T-cell (primary cell): ENCODE data around the gene GRIN3B. TPM values are rescaled to one million over a fixed set of nuclear protein-coding genes. Genes with fewer than 3 reads are reported as not detected.

Experiments used
- ATAC-seq, 4 experiments: fragments of 200-7000 bp in 3 of 4; fragments of 150-1000 bp in 1 of 4; cut with Tn5 transposase; replicated peaks in 1 of 4; 1 replicate in 3 of 4; 2 replicates in 1 of 4; pipeline ENCODE4 v1.10.0; 2021; ENCODE audit warnings: moderate library complexity in 3 of 4, mild to moderate bottlenecking in 2 of 4, moderate number of reproducible peaks in 1 of 4
- CTCF ChIA-PET, 2 donors: fragments of 300-600 bp; sonication (Branson Sonifier 250); formaldehyde crosslinking; loops; one replicate each; lab custom pipeline; 2022; ENCODE audit warnings: antibody characterized with exemption in 2 of 2; lab: Charles Lee
- POLR2A ChIA-PET, 2 donors: fragments of 300-600 bp; sonication (Branson Sonifier 250); formaldehyde crosslinking; loops; one replicate each; lab custom pipeline; 2022; ENCODE audit warnings: antibody characterized with exemption in 2 of 2; lab: Charles Lee
- DNase-seq, 35 experiments: peaks; one replicate each; pipeline versions ENCODE4 v3.0.0 to v3.0.0-alpha.2; 2013 to 2023
- H3K27ac ChIP-seq: one replicate; pipeline ENCODE4 v1.5.1; 2013; ENCODE audit warnings: low read length
- H3K27me3 ChIP-seq, 2 experiments: replicated peaks in 1 of 2; 1 replicate in 1 of 2; 2 replicates in 1 of 2; pipeline versions ENCODE4 v1.6.1 to v1.7.0; 2013; ENCODE audit warnings: low read length in 1 of 2, mixed read lengths in 1 of 2; ENCODE audit not compliant: control insufficient read depth in 2 of 2, insufficient read depth in 2 of 2; ENCODE audit errors: extremely low read depth in 1 of 2
- H3K36me3 ChIP-seq, 2 donors: 1 replicate in 1 of 2; 2 replicates in 1 of 2; pipeline versions ENCODE4 v1.6.1 to v1.7.0; 2013; ENCODE audit warnings: low read length in 1 of 2; ENCODE audit not compliant: control insufficient read depth in 2 of 2, insufficient read depth in 1 of 2; ENCODE audit errors: extremely low read depth in 1 of 2
- H3K4me1 ChIP-seq, 2 experiments: 1 replicate in 1 of 2; 2 replicates in 1 of 2; pipeline versions ENCODE4 v1.6.1 to v1.7.0; 2013; ENCODE audit warnings: low read length in 2 of 2, mixed read lengths in 1 of 2; ENCODE audit not compliant: insufficient read depth in 2 of 2, control insufficient read depth in 1 of 2; ENCODE audit errors: extremely low read depth in 1 of 2
- H3K4me3 ChIP-seq, 2 donors: 1 replicate in 1 of 2; 2 replicates in 1 of 2; pipeline versions ENCODE4 v1.5.1 to v1.7.0; 2013; ENCODE audit warnings: mild to moderate bottlenecking in 2 of 2, low read length in 1 of 2, moderate library complexity in 1 of 2; ENCODE audit not compliant: control insufficient read depth in 1 of 2; ENCODE audit errors: extremely low read depth in 1 of 2
- H3K9me3 ChIP-seq: 2 replicates; pipeline ENCODE4 v1.7.0; 2013
- H3K27ac Mint-ChIP-seq, 2 donors: one replicate each; pipeline ENCODE4 v1.8.0; 2020 to 2021; ENCODE audit warnings: mild to moderate bottlenecking in 2 of 2, mixed read lengths in 2 of 2
- H3K27me3 Mint-ChIP-seq, 2 donors: one replicate each; pipeline ENCODE4 v1.8.0; 2021 to 2022; ENCODE audit warnings: mixed read lengths in 2 of 2
- H3K36me3 Mint-ChIP-seq: one replicate; pipeline ENCODE4 v1.8.0; 2021; ENCODE audit warnings: mixed read lengths
- H3K4me1 Mint-ChIP-seq, 3 donors: one replicate each; pipeline ENCODE4 v1.8.0; 2020 to 2022; ENCODE audit warnings: mixed read lengths in 3 of 3, mild to moderate bottlenecking in 1 of 3
- H3K4me3 Mint-ChIP-seq, 3 donors: one replicate each; pipeline ENCODE4 v1.8.0; 2020 to 2022; ENCODE audit warnings: mild to moderate bottlenecking in 3 of 3, mixed read lengths in 3 of 3, moderate library complexity in 3 of 3
- H3K9me3 Mint-ChIP-seq, 3 donors: one replicate each; pipeline ENCODE4 v1.8.0; 2020 to 2022; ENCODE audit warnings: mixed read lengths in 3 of 3
- WGBS: methylation state at CpG from one replicate; pipeline ENCODE4 v1.1.5; 2013; ENCODE audit warnings: missing lambda C conversion rate; ENCODE audit not compliant: insufficient coverage; 5-methylcytosine and 5-hydroxymethylcytosine counted together
- total RNA-seq, 35 experiments: library from RNA in 6 of 35; stranded (reverse) in 6 of 35; fragments of 120-200 nt in 1 of 35; gene quantifications; one replicate each; pipeline versions ENCODE4 v1.2.1 to v1.2.4 and lab custom pipeline; 2013 to 2026

GRIN3B gene
- total RNA-seq, 5 donors from 2014 or later (not counting 1 experiment from before 2014, with no cell fraction given) = 0.07 to 0.44 (median 0.09) TPM; not detected in 2

- H3K4me3 Mint-ChIP-seq = no peak overlapping the region
- ChIA-PET POLR2A (no interaction called here), CTCF (no interaction called here)
- peaks cover 19 to 40% of the 10 kb centered on the region in 2 donors for H3K36me3 ChIP-seq
- peaks cover 6 to 20% (median 20%) of the 10 kb centered on the region in 3 donors for H3K4me1 Mint-ChIP-seq
- H3K4me1 ChIP-seq = peaks cover 0 to 34% of the 10 kb centered on the region in 2 experiments
- H3K9me3 Mint-ChIP-seq = no peaks in the 10 kb centered on the region
- no peaks in the 10 kb centered on the region for H3K36me3 Mint-ChIP-seq
- H3K4me3 ChIP-seq = no peak overlapping the region
- ATAC-seq = no peak
- H3K9me3 ChIP-seq = no peaks in the 10 kb centered on the region
- no peak overlapping the region for H3K27ac ChIP-seq
- no peaks in the 10 kb centered on the region for H3K27me3 ChIP-seq
- no peaks in the 10 kb centered on the region for H3K27me3 Mint-ChIP-seq
- no peak for DNase-seq
- H3K27ac Mint-ChIP-seq = no peak overlapping the region
- 95% methylated on average over 18 of the region's 18 CpGs for WGBS
Measured at GRCh38 chr19:1012334-1012733, 12.1 kb downstream of the GRIN3B start.

- Mint-ChIP-seq H3K4me3 (no peak overlapping the region), H3K9me3 (no peaks in the 10 kb centered on the region), H3K27me3 (no peaks in the 10 kb centered on the region), H3K4me1 (peaks cover 14 to 29% (median 28%) of the 10 kb centered on the region in 3 donors), H3K36me3 (no peaks in the 10 kb centered on the region), H3K27ac (no peak overlapping the region)
- H3K36me3 ChIP-seq = peaks cover 19 to 40% of the 10 kb centered on the region in 2 donors
- peaks cover under 1 to 43% of the 10 kb centered on the region in 2 experiments for H3K4me1 ChIP-seq
- no peaks in the 10 kb centered on the region for H3K9me3 ChIP-seq
- 93% methylated on average over 10 of the region's 10 CpGs for WGBS
- no peak overlapping the region for H3K4me3 ChIP-seq
- H3K27ac ChIP-seq = no peak overlapping the region
- ATAC-seq = no peak
- POLR2A ChIA-PET = interaction anchor here (0.6 to 0.8 kb wide), 3 partner anchors 12 to 120 kb away, joined by 3 to 6 read pairs (median 4); partner anchors contain the start of genes MED16 (in 1 of the 2) and RNU6-9 (in 1 of the 2)
- H3K27me3 ChIP-seq = no peaks in the 10 kb centered on the region
- CTCF ChIA-PET = no interaction called here
- no peak for DNase-seq
Measured at GRCh38 chr19:1013218-1013617, 13.0 kb downstream of the GRIN3B start.

- ATAC-seq (no peak), DNase-seq (no peak)
- WGBS = 91% methylated on average over 43 of the region's 49 CpGs
- H3K36me3 ChIP-seq = peaks cover 15 to 40% of the 10 kb centered on the region in 2 donors
- H3K27ac Mint-ChIP-seq = peak overlapping the region in 1 of 2 donors; percentile 48
- H3K4me1 ChIP-seq = peaks cover 8 to 55% of the 10 kb centered on the region in 2 experiments
- no peaks in the 10 kb centered on the region for H3K27me3 Mint-ChIP-seq
- no peak overlapping the region for H3K4me3 ChIP-seq
- H3K27ac ChIP-seq = no peak overlapping the region
- no peaks in the 10 kb centered on the region for H3K9me3 ChIP-seq
- H3K36me3 Mint-ChIP-seq = no peaks in the 10 kb centered on the region
- ChIA-PET CTCF (no interaction called here), POLR2A (interaction anchor here in 1 of 2 donors (0.8 kb wide), 1 partner anchor 121 kb away, joined by 6 read pairs; the partner anchor contains the start of genes MED16 and RNU6-9)
- no peak overlapping the region for H3K4me3 Mint-ChIP-seq
- peaks cover 24 to 40% (median 38%) of the 10 kb centered on the region in 3 donors for H3K4me1 Mint-ChIP-seq
- H3K9me3 Mint-ChIP-seq = no peaks in the 10 kb centered on the region
- no peaks in the 10 kb centered on the region for H3K27me3 ChIP-seq
Measured at GRCh38 chr19:1014161-1015060, 14.2 kb downstream of the GRIN3B start.

DNA sequence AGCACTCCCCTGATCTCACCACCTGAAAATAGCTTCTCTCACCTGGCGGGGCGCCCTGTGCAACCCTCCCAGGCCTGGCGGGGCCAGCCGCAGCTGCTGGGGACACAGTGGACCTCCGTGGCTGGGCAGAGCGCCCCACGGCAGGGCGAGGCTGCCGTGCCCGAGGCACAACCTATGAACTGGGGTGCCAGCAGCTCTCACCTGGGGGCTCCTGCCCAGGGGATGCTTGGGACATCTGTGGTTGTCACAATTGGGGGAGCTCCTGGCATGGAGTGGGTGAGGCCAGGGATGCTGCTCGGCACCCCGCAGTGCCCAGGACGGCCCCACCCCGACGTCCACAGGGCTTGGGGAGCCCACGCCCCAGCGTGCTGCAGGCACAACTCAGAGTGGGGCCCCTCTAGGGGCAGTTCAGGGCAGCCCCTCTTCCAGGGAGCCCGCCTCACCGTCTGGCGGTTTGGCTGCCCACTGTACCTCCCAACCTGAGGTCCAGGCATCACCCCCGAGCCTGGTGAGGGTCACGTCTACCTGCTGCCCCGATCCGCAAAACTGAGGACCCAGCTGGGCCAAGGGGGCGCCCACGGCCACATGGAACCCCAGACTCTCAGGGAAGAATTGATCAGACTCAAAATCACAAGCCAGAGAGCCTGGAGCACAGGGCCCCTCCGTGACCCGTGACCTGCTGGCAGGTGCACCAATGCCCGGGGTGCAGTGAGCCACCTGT, 15.0 kb downstream of the GRIN3B start:
- Histone ChIP-seq H3K27me3 (no peaks in the 10 kb centered on the region), H3K27ac (no peak overlapping the region), H3K36me3 (peaks cover 12 to 37% of the 10 kb centered on the region in 2 donors), H3K9me3 (no peaks in the 10 kb centered on the region), H3K4me3 (no peak overlapping the region), H3K4me1 (peaks cover 10 to 63% of the 10 kb centered on the region in 2 experiments)
- DNase-seq (no peak), ATAC-seq (no peak)
- no peaks in the 10 kb centered on the region for H3K9me3 Mint-ChIP-seq
- H3K36me3 Mint-ChIP-seq = no peaks in the 10 kb centered on the region
- H3K4me3 Mint-ChIP-seq = peak overlapping the region in 1 of 3 donors; percentile 22
- WGBS = 96% methylated on average over 26 of the region's 29 CpGs
- peaks cover 24 to 48% (median 42%) of the 10 kb centered on the region in 3 donors for H3K4me1 Mint-ChIP-seq
- ChIA-PET POLR2A (no interaction called here), CTCF (no interaction called here)
- no peak overlapping the region for H3K27ac Mint-ChIP-seq
- no peaks in the 10 kb centered on the region for H3K27me3 Mint-ChIP-seq

- H3K4me1 Mint-ChIP-seq = peaks cover 24 to 48% (median 42%) of the 10 kb centered on the region in 3 donors
- peaks cover 7 to 33% of the 10 kb centered on the region in 2 donors for H3K36me3 ChIP-seq
- ChIA-PET CTCF (no interaction called here), POLR2A (interaction anchor here in 1 of 2 donors (0.6 kb wide), 1 partner anchor 212 kb away, joined by 9 read pairs; no protein-coding TSS in a partner anchor)
- DNase-seq (no peak), ATAC-seq (no peak)
- H3K4me3 Mint-ChIP-seq = peak overlapping the region in 2 of 3 donors; percentile 9 to 90
- no peaks in the 10 kb centered on the region for H3K9me3 ChIP-seq
- no peak overlapping the region for H3K27ac Mint-ChIP-seq
- no peaks in the 10 kb centered on the region for H3K27me3 ChIP-seq
- no peak overlapping the region for H3K4me3 ChIP-seq
- H3K27me3 Mint-ChIP-seq = no peaks in the 10 kb centered on the region
- H3K4me1 ChIP-seq = peaks cover 10 to 67% of the 10 kb centered on the region in 2 experiments
- WGBS = 87% methylated on average over 24 of the region's 31 CpGs
- H3K36me3 Mint-ChIP-seq = no peaks in the 10 kb centered on the region
- no peaks in the 10 kb centered on the region for H3K9me3 Mint-ChIP-seq
- H3K27ac ChIP-seq = no peak overlapping the region
Measured at GRCh38 chr19:1015782-1016646, 15.8 kb downstream of the GRIN3B start.
